A549 (cell line): Measurements from ENCODE around the gene LCMT2. TPM values are rescaled to one million over a fixed set of nuclear protein-coding genes. Genes with fewer than 3 reads are reported as not detected.

Source experiments
- ATAC-seq, 2 experiments: fragments of 200-7000 bp in 1 of 2; fragments of >200 bp in 1 of 2; cut with Nextera tagmentation in 1 of 2; cut with Tn5 transposase in 1 of 2; 3 replicates each; pipeline versions ENCODE4 v1.8.0 to v1.9.1; 2018 to 2020; ENCODE audit warnings: mild to moderate bottlenecking in 1 of 2, moderate library complexity in 1 of 2
- CTCF ChIA-PET: fragments of 300-600 bp; sonication (Branson Sonifier 250); formaldehyde crosslinking; extraction: SDS; loops from one replicate; lab custom pipeline; 2021; ENCODE audit warnings: antibody characterized with exemption, inconsistent platforms; lab: Yijun Ruan, JAX
- POLR2A ChIA-PET: fragments of 350-600 bp; formaldehyde crosslinking; extraction: SDS; loops from one replicate; lab custom pipeline; 2021; ENCODE audit warnings: antibody characterized with exemption, inconsistent platforms; lab: Yijun Ruan, JAX
- DNase-seq, 2 experiments: peaks; one replicate each; pipeline versions ENCODE4 v3.0.0 to v3.0.0-alpha.2; 2011 to 2016; ENCODE audit warnings: low read depth in 1 of 2, low spot score in 1 of 2
- FAIRE-seq: peaks from 2 replicates; lab custom pipeline; 2011; peaks lifted over from hg19 to GRCh38; lab: Jason Lieb, UNC
- H3K27ac ChIP-seq, 2 experiments: fragments of >200 bp; sonication (Bioruptor Twin); formaldehyde crosslinking; 3 replicates each; pipeline ENCODE4 v1.5.1; 2016 to 2017
- H3K4me1 ChIP-seq: fragments of >200 bp; sonication (Bioruptor Twin); formaldehyde crosslinking; 3 replicates; pipeline ENCODE4 v1.6.1; 2016
- H3K4me2 ChIP-seq: fragments of >200 bp; sonication (Bioruptor Twin); formaldehyde crosslinking; 3 replicates; pipeline ENCODE4 v1.6.1; 2016
- H3K4me3 ChIP-seq: fragments of >200 bp; sonication (Bioruptor Twin); formaldehyde crosslinking; 3 replicates; pipeline ENCODE4 v1.5.1; 2016
- H3K9me3 ChIP-seq: fragments of >200 bp; sonication (Bioruptor Twin); formaldehyde crosslinking; 3 replicates; pipeline ENCODE4 v1.6.1; 2016
- CBX2 ChIP-seq: fragments of 200-600 bp; sonication (generic); IDR thresholded peaks from 2 replicates; pipeline ENCODE4 v1.6.1; 2016; ENCODE audit warnings: low read depth, mild to moderate bottlenecking, borderline replicate concordance
- CHD4 ChIP-seq: fragments of 200-600 bp; sonication (generic); IDR thresholded peaks from 2 replicates; pipeline ENCODE4 v1.6.1; 2016; ENCODE audit warnings: antibody characterized with exemption, mild to moderate bottlenecking, borderline replicate concordance
- FOSB ChIP-seq: fragments of 250-450 bp; sonication (Bioruptor Pico); IDR thresholded peaks from 2 replicates; pipeline ENCODE4 v1.5.0; 2020; ENCODE audit warnings: mild to moderate bottlenecking, moderate library complexity
- HEYL ChIP-seq: fragments of 250-450 bp; sonication (Bioruptor Pico); IDR thresholded peaks from 2 replicates; pipeline ENCODE4 v1.8.0; 2021; ENCODE audit warnings: mild to moderate bottlenecking, moderate library complexity
- HOXA7 ChIP-seq: fragments of 250-450 bp; sonication (Bioruptor Pico); IDR thresholded peaks from 2 replicates; pipeline ENCODE4 v1.5.0; 2020; ENCODE audit warnings: mild to moderate bottlenecking, moderate library complexity
- HOXB5 ChIP-seq: fragments of 250-450 bp; sonication (Bioruptor Pico); IDR thresholded peaks from 2 replicates; pipeline ENCODE4 v1.5.0; 2020; ENCODE audit warnings: mild to moderate bottlenecking, moderate library complexity
- JUN ChIP-seq, 2 experiments: fragments of >200 bp; sonication (Bioruptor Twin); formaldehyde crosslinking; IDR thresholded peaks; 2 replicates in 1 of 2; 3 replicates in 1 of 2; pipeline ENCODE4 v1.6.1; 2016 to 2017
- KDM1A ChIP-seq: fragments of 200-600 bp; sonication (generic); IDR thresholded peaks from 2 replicates; pipeline ENCODE4 v1.6.1; 2016; ENCODE audit warnings: low read depth, mild to moderate bottlenecking
- MAFK ChIP-seq: fragments of 450-650 bp; IDR thresholded peaks from 2 replicates; pipeline ENCODE4 v1.6.1; 2014; ENCODE audit not compliant: partially characterized antibody
- NFE2L2 ChIP-seq: fragments of 150-350 bp; conservative IDR thresholded peaks from 2 replicates; pipeline ENCODE4 v1.6.1; 2014; ENCODE audit warnings: low read length
- PHF8 ChIP-seq: fragments of 200-600 bp; sonication (generic); IDR thresholded peaks from 2 replicates; pipeline ENCODE4 v1.6.1; 2016; ENCODE audit warnings: low read depth, mild to moderate bottlenecking, antibody characterized with exemption, moderate library complexity, borderline replicate concordance
- POLR2A ChIP-seq: IDR thresholded peaks from 2 replicates; pipeline ENCODE4 v1.6.1; 2012; ENCODE audit warnings: mild to moderate bottlenecking, low read length
- RARB ChIP-seq: fragments of 250-450 bp; sonication (Bioruptor Pico); IDR thresholded peaks from 2 replicates; pipeline ENCODE4 v1.8.0; 2021; ENCODE audit warnings: mild to moderate bottlenecking, moderate library complexity
- RCOR1 ChIP-seq: fragments of 150-350 bp; IDR thresholded peaks from 2 replicates; pipeline ENCODE4 v1.6.1; 2014; ENCODE audit warnings: antibody characterized with exemption, low read length, low read depth
- RNF2 ChIP-seq: fragments of 200-600 bp; sonication (generic); IDR thresholded peaks from 2 replicates; pipeline ENCODE4 v1.6.1; 2016; ENCODE audit warnings: low read depth, mild to moderate bottlenecking, antibody characterized with exemption, moderate library complexity, borderline replicate concordance
- TFCP2L1 ChIP-seq: fragments of 250-450 bp; sonication (Bioruptor Pico); IDR thresholded peaks from 2 replicates; pipeline ENCODE4 v1.5.0; 2021; ENCODE audit warnings: mild to moderate bottlenecking
- ZNF302 ChIP-seq: fragments of 250-450 bp; sonication (Bioruptor Pico); IDR thresholded peaks from 2 replicates; pipeline ENCODE4 v1.9.0; 2021; ENCODE audit warnings: inconsistent platforms, mild to moderate bottlenecking, moderate library complexity
- WGBS: methylation state at CpG from one replicate; pipeline ENCODE4 v1.1.6; 2017; ENCODE audit errors: missing lambda C conversion rate; 5-methylcytosine and 5-hydroxymethylcytosine counted together
- polyA plus RNA-seq, 4 experiments: library from polyadenylated mRNA; depleted of rRNA in 3 of 4; stranded (reverse); fragments of >200 nt; fragmentation: RNase III in 1 of 4; extraction: RNeasy Plus Mini Kit Qiagen cat#74134 plus additional on column Dnase treatment in 1 of 4; gene quantifications; 2 replicates in 3 of 4; 3 replicates in 1 of 4; pipeline ENCODE4 v1.2.3, GENCODE V29; 2011 to 2017
- TF ChIP-seq, protein P1 (sequence below): fragments of 150-350 bp; IDR thresholded peaks from 2 replicates; pipeline ENCODE4 v1.6.1; 2014; ENCODE audit warnings: low read depth, mild to moderate bottlenecking, low read length
- TF ChIP-seq, protein P2 (sequence below): fragments of >200 bp; sonication (Bioruptor Twin); formaldehyde crosslinking; IDR thresholded peaks from 3 replicates; pipeline ENCODE4 v1.5.1; 2016
- TF ChIP-seq, protein P3 (sequence below): fragments of 250-450 bp; sonication (Bioruptor Pico); IDR thresholded peaks from 2 replicates; pipeline ENCODE4 v1.5.0; 2020; ENCODE audit warnings: low read depth, mild to moderate bottlenecking, moderate library complexity
- TF ChIP-seq, protein P4 (sequence below): IDR thresholded peaks from 2 replicates; pipeline ENCODE4 v1.6.1; 2012

The LCMT2 gene
- polyA plus RNA-seq, 2 of the 4 experiments (the other 2 are of a cell fraction): 8.3 to 9.7 TPM

DNA sequence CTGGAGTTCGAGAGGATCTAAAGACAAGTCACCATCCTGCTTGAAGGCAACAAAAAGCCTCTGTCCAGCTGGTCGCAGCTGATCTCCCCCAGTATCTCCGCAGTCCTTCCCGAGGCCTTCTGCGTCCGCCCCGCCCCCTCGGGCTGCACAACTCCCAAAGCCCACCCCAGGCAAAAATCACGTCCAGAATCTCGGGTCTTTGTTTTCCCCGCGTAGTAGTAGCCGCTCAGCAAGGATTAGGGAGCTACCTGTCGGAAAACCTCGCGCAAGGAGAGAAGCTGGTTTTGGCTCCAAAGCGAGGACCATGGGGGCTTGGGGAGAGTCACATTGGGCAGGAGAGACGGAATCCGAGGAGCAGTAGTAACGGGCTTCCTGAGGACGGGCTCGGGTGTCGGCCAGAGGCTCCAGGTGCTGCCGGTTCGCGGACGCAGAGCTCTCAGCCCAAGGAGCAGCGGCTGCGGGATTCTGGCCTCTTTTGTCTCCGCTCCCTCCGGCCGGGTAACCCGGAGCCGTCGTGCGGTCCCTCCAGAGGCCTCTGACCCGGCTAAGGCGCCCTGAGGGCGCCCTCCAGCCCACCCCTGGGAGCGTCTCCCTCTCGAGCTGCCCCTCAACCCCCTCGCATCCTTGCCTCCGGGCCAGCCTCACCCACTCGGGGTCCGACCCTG lies 40.1 kb upstream of the LCMT2 start:
- H3K4me2 ChIP-seq: peak overlapping the region; percentile 92
- ChIA-PET POLR2A (interaction anchor here (0.7 kb wide), 1 partner anchor 20 kb away, joined by 3 read pairs; no protein-coding TSS in a partner anchor), CTCF (interaction anchor here (0.9 to 1.3 kb wide), 3 partner anchors 9 to 11 kb away, joined by 3 to 4 read pairs (median 4); no protein-coding TSS in a partner anchor)
- peak overlapping the region; percentile 96 for H3K4me3 ChIP-seq
- FAIRE-seq (no peak), ATAC-seq (peak; percentile 75 to 86), DNase-seq (no peak)
- TF ChIP-seq PHF8 (peak; percentile 45; the same call in 1 of the 2 replicates), HEYL (no peak), TFCP2L1 (CRISPR knock-in tag) (no peak), HOXA7 (CRISPR knock-in tag) (no peak), JUN (IDR thresholded peaks at IDR 0.05) (0 out of 5 replicates have a peak, but pooled peaks of 1 of the 2 experiments have one; percentile 59), RCOR1 (no peak), RARB (CRISPR knock-in tag) (no peak), POLR2A (no peak), NFE2L2 (no peak), RNF2 (0 out of 2 replicates have a peak, but pooled peaks have one; percentile 49), CHD4 (no peak), CBX2 (no peak), HOXB5 (CRISPR knock-in tag) (no peak)
- TF ChIP-seq, protein P1, sequence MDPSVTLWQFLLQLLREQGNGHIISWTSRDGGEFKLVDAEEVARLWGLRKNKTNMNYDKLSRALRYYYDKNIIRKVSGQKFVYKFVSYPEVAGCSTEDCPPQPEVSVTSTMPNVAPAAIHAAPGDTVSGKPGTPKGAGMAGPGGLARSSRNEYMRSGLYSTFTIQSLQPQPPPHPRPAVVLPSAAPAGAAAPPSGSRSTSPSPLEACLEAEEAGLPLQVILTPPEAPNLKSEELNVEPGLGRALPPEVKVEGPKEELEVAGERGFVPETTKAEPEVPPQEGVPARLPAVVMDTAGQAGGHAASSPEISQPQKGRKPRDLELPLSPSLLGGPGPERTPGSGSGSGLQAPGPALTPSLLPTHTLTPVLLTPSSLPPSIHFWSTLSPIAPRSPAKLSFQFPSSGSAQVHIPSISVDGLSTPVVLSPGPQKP: no peak
- TF ChIP-seq, protein P2, sequence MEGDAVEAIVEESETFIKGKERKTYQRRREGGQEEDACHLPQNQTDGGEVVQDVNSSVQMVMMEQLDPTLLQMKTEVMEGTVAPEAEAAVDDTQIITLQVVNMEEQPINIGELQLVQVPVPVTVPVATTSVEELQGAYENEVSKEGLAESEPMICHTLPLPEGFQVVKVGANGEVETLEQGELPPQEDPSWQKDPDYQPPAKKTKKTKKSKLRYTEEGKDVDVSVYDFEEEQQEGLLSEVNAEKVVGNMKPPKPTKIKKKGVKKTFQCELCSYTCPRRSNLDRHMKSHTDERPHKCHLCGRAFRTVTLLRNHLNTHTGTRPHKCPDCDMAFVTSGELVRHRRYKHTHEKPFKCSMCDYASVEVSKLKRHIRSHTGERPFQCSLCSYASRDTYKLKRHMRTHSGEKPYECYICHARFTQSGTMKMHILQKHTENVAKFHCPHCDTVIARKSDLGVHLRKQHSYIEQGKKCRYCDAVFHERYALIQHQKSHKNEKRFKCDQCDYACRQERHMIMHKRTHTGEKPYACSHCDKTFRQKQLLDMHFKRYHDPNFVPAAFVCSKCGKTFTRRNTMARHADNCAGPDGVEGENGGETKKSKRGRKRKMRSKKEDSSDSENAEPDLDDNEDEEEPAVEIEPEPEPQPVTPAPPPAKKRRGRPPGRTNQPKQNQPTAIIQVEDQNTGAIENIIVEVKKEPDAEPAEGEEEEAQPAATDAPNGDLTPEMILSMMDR: no peak
- H3K27ac ChIP-seq: peak overlapping the region; percentile 92 to 96
- peaks cover 12% of the 10 kb centered on the region; the same call in 2 of the 3 replicates for H3K4me1 ChIP-seq
- 28% methylated on average over 5 of the region's 45 CpGs for WGBS
- H3K9me3 ChIP-seq: peaks cover 23% of the 10 kb centered on the region

DNA sequence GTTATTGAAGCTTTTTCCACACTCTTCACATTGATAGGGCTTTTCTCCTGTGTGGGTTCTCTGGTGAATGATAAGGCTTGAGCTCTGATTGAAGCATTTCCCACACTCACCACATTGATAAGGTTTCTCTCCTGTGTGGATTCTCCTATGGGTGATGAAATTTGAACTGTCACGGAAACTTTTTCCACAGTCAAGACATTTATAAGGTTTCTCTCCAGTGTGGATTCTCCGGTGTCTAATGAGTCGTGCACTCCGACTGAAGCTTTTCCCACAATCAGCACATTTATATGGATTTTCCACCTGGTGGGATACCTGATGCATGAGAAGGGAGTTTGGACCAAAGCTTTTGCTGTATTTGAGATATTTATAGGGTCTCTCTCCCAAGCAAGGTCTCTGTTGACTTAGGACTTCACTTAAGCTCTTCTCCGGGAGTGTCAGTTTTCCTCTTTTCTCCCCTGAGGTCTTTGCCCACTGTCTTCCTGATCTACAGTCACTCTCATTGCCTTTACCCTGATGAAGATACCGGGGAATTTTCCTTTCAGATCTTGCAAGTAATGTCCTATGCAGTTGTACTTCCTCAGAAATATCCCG lies 31.0 kb upstream of the LCMT2 start:
- Histone ChIP-seq H3K4me2 (no peak overlapping the region), H3K4me3 (no peak overlapping the region), H3K4me1 (no peaks in the 10 kb centered on the region), H3K27ac (no peak overlapping the region), H3K9me3 (peaks cover 76% of the 10 kb centered on the region)
- ChIA-PET POLR2A (no interaction called here), CTCF (interaction anchor here (1.0 kb wide), 1 partner anchor 9 kb away, joined by 4 read pairs; the partner anchor contains the start of genes TUBGCP4 and ZSCAN29)
- TF ChIP-seq, protein P3, sequence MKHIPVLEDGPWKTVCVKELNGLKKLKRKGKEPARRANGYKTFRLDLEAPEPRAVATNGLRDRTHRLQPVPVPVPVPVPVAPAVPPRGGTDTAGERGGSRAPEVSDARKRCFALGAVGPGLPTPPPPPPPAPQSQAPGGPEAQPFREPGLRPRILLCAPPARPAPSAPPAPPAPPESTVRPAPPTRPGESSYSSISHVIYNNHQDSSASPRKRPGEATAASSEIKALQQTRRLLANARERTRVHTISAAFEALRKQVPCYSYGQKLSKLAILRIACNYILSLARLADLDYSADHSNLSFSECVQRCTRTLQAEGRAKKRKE (CRISPR knock-in tag): no peak
- TF ChIP-seq KDM1A (peak; percentile 25; the same call in 1 of the 2 replicates), ZNF302 (CRISPR knock-in tag) (no peak), FOSB (CRISPR knock-in tag) (no peak), HOXA7 (CRISPR knock-in tag) (no peak), NFE2L2 (no peak), MAFK (peak; percentile 64), JUN (IDR thresholded peaks at IDR 0.05) (no peak)
- TF ChIP-seq, protein P4, sequence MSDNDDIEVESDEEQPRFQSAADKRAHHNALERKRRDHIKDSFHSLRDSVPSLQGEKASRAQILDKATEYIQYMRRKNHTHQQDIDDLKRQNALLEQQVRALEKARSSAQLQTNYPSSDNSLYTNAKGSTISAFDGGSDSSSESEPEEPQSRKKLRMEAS: no peak
- DNase-seq (no peak), FAIRE-seq (no peak), ATAC-seq (no peak)
- 96% methylated on average over 7 of the region's 7 CpGs for WGBS
